ENCODE results near the gene GGT5. TPM values are rescaled to one million over a fixed set of nuclear protein-coding genes. Genes with fewer than 3 reads are reported as not detected.

The GGT5 gene
- total RNA-seq, 1 experiment from 2014 or later = not detected

DNA sequence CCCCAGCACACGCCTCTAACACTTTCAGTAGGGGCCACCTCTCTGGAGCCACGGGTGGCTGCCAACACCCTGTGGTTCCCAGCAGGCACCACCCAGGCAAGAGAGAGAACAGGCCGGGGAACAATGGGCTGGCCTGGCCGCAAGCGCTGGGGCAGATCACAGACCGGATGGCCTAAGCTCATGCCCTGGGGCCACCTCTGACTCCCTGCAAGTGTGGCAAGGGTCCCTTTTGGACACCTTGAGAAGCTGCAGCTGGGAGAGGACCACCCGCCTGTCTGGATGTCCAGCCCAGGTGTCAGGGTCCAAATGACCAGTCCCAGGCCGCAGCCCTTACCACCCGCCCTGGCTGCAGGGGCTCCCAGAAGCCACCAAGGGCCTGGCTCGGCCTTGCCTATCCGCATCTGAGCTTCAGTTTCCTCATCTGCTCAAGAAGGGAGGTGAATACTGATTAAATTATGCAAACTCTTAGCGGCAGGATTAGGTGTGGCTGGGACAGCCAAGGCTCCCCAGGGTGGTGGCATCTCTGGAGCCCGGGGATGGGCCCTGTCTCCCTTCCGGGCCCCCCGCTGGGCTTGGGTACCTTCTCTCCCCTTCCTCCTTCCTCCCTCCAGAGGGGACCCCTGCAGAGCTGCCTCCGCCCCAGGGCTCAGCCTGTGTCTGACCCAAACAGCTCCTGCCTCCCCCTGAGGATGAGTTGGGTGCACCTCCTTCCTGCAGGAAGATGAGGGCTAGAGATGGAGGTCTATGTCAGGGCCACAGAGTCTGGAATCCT is 64.4 kb downstream of the GGT5 start:
- peaks cover 14% of the 10 kb centered on the region for H3K4me1 ChIP-seq (replicated peaks; ENCODE audit: insufficient read depth)
- DNase-seq = peak; percentile 50 to 67
- CTCF ChIA-PET = interaction anchor here (0.6 to 1.3 kb wide), 2 partner anchors 9 to 292 kb away, joined by 3 to 12 read pairs; no protein-coding TSS in a partner anchor
- peaks cover 10% of the 10 kb centered on the region; the same call in 1 of the 2 replicates for H3F3A ChIP-seq (ENCODE audit: insufficient read depth, low read depth)
- no peak overlapping the region; the same call in 1 of the 2 replicates for H3K4me2 ChIP-seq
- no peaks in the 10 kb centered on the region for H3K36me3 ChIP-seq (ENCODE audit: low read depth)
- H2AFZ ChIP-seq = no peak overlapping the region
- no peaks in the 10 kb centered on the region for H3K79me2 ChIP-seq (ENCODE audit: low read depth)
- TF ChIP-seq EZH2 (IDR thresholded peaks at IDR 0.05; ENCODE audit: low read depth) = no peak
- TF ChIP-seq, protein P1, sequence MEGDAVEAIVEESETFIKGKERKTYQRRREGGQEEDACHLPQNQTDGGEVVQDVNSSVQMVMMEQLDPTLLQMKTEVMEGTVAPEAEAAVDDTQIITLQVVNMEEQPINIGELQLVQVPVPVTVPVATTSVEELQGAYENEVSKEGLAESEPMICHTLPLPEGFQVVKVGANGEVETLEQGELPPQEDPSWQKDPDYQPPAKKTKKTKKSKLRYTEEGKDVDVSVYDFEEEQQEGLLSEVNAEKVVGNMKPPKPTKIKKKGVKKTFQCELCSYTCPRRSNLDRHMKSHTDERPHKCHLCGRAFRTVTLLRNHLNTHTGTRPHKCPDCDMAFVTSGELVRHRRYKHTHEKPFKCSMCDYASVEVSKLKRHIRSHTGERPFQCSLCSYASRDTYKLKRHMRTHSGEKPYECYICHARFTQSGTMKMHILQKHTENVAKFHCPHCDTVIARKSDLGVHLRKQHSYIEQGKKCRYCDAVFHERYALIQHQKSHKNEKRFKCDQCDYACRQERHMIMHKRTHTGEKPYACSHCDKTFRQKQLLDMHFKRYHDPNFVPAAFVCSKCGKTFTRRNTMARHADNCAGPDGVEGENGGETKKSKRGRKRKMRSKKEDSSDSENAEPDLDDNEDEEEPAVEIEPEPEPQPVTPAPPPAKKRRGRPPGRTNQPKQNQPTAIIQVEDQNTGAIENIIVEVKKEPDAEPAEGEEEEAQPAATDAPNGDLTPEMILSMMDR (conservative IDR thresholded peaks at IDR 0.05) = no peak
- H3K9me3 ChIP-seq (ENCODE audit: insufficient read depth, low read depth) = no peaks in the 10 kb centered on the region
- POLR2A ChIA-PET (ENCODE audit: unreplicated experiment) = interaction anchor here (0.6 kb wide), 1 partner anchor 42 kb away, joined by 3 read pairs; no protein-coding TSS in a partner anchor
- intact Hi-C loops (cut with micrococcal nuclease; ENCODE audit: unreplicated experiment) = loop anchor here (1.0 to 10.0 kb wide), 2 partner anchors 23 to 316 kb away; no protein-coding TSS in a partner anchor
- H3K4me3 ChIP-seq = no peak overlapping the region
- H4K20me1 ChIP-seq (ENCODE audit: insufficient read depth) = no peaks in the 10 kb centered on the region
- H3K27me3 ChIP-seq (ENCODE audit: insufficient read depth, low read depth) = no peaks in the 10 kb centered on the region
- no peaks in the 10 kb centered on the region for H3K9me2 ChIP-seq (ENCODE audit: insufficient read depth)
- H3K27ac ChIP-seq = 0 out of 2 replicates have a peak overlapping the region, but pooled peaks have one; percentile 13
- no TSS peak for BruUV-seq (replicated peaks)

DNA sequence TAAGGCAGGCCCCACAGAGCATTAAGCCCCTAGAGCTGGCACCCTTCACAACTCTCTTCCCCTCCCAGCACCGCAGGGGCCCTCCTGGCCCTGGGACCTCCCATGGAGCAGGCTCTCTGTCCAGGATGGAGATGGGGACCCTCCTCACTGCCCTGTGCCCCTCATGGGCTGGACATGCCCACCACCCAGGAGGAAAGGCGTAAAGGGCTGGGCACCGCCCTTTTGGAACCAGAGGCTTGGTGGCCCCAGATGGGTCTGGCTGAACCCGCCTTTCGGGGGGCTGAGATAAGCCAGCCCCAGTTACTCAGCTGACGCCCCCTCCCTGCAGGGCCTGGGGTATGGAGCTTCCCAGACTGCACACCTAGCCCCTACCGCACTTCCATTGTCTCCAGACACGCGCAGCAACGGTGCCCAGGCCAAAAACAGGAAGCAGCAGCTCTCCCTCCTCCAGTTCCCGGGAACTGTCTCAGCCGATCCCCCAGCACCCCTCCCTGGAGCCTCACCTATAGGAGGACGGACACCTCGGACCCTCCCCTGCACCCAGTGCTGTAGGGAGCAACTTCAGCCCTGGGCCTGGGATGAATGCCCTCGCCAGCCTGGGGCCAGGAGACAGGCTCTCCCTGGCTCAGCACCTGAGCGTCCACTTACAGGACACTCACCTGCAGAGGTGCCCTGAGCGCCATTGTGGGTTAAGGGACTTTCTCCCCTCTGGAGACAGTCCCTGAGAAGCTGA is 65.2 kb downstream of the GGT5 start:
- CTCF ChIA-PET = interaction anchor here (0.6 kb wide), 1 partner anchor 22 kb away, joined by 8 read pairs; no protein-coding TSS in a partner anchor
- TF ChIP-seq EZH2 (IDR thresholded peaks at IDR 0.05; ENCODE audit: low read depth) = no peak
- TF ChIP-seq, protein P1 (conservative IDR thresholded peaks at IDR 0.05) = no peak
- Histone ChIP-seq H3K4me1 (replicated peaks; ENCODE audit: insufficient read depth) (peaks cover 14% of the 10 kb centered on the region), H3K4me2 (no peak overlapping the region), H2AFZ (no peak overlapping the region), H3K79me2 (ENCODE audit: low read depth) (no peaks in the 10 kb centered on the region), H3K27ac (0 out of 2 replicates have a peak overlapping the region, but pooled peaks have one; percentile 13), H3K9me2 (ENCODE audit: insufficient read depth) (no peaks in the 10 kb centered on the region), H3K4me3 (no peak overlapping the region), H3K9me3 (ENCODE audit: insufficient read depth, low read depth) (no peaks in the 10 kb centered on the region), H3K27me3 (ENCODE audit: insufficient read depth, low read depth) (no peaks in the 10 kb centered on the region), H4K20me1 (ENCODE audit: insufficient read depth) (no peaks in the 10 kb centered on the region), H3F3A (ENCODE audit: insufficient read depth, low read depth) (peaks cover 10% of the 10 kb centered on the region; the same call in 1 of the 2 replicates), H3K36me3 (ENCODE audit: low read depth) (no peaks in the 10 kb centered on the region)
- POLR2A ChIA-PET (ENCODE audit: unreplicated experiment) = no interaction called here
- intact Hi-C loops (cut with micrococcal nuclease; ENCODE audit: unreplicated experiment) = loop anchor here (1.0 to 10.0 kb wide), 2 partner anchors 22 to 315 kb away; no protein-coding TSS in a partner anchor
- no TSS peak for BruUV-seq (replicated peaks)
- no peak for DNase-seq

Measured in PC-9 (cell line).